HepG2 (cell line): ENCODE results near the gene CCT7. TPM values are rescaled to one million over a fixed set of nuclear protein-coding genes. Genes with fewer than 3 reads are reported as not detected.

Experiments
- AHR ChIP-seq: IDR thresholded peaks from 2 replicates; pipeline ENCODE4 v1.6.1; 2018; ENCODE audit warnings: missing genetic modification reagents, missing compliant biosample characterization
- KAT8 ChIP-seq: IDR thresholded peaks from 2 replicates; pipeline ENCODE4 v1.6.1; 2016; ENCODE audit warnings: missing genetic modification reagents, missing compliant biosample characterization
- NFIB ChIP-seq: sonication (generic); formaldehyde crosslinking; IDR thresholded peaks from 2 replicates; pipeline ENCODE4 v1.9.0; 2021; ENCODE audit warnings: missing genetic modification reagents, mild to moderate bottlenecking, borderline replicate concordance
- NONO ChIP-seq, 2 experiments: fragments of 450-650 bp in 1 of 2; sonication (generic) in 1 of 2; formaldehyde crosslinking in 1 of 2; IDR thresholded peaks in 1 of 2; conservative IDR thresholded peaks in 1 of 2; 2 replicates each; pipeline versions ENCODE4 v1.6.1 to v1.8.0; 2017 to 2022; ENCODE audit warnings: mild to moderate bottlenecking in 1 of 2, missing genetic modification reagents in 1 of 2, moderate library complexity in 1 of 2
- REPIN1 ChIP-seq: sonication (generic); formaldehyde crosslinking; IDR thresholded peaks from 2 replicates; pipeline ENCODE4 v1.8.0; 2022; ENCODE audit warnings: missing genetic modification reagents, low read depth, mild to moderate bottlenecking, borderline replicate concordance
- SMARCE1 ChIP-seq: fragments of 450-650 bp; IDR thresholded peaks from 2 replicates; pipeline ENCODE4 v1.6.1; 2017; ENCODE audit warnings: borderline replicate concordance
- SYNCRIP ChIP-seq: fragments of 200-400 bp; formaldehyde crosslinking; IDR thresholded peaks from 2 replicates; pipeline ENCODE4 v1.6.1; 2018; ENCODE audit warnings: mild to moderate bottlenecking, low read depth, low read length; ENCODE audit not compliant: insufficient read depth
- TEF ChIP-seq: sonication (generic); formaldehyde crosslinking; IDR thresholded peaks from 2 replicates; pipeline ENCODE4 v1.5.0; 2020; ENCODE audit warnings: missing genetic modification reagents
- ZNF260 ChIP-seq: sonication (generic); formaldehyde crosslinking; IDR thresholded peaks from 2 replicates; pipeline ENCODE4 v1.4.0; 2020; ENCODE audit warnings: missing genetic modification reagents, low read depth, mild to moderate bottlenecking, borderline replicate concordance
- ZNF512B ChIP-seq: sonication (generic); formaldehyde crosslinking; IDR thresholded peaks from 2 replicates; pipeline ENCODE4 v1.5.1; 2020; ENCODE audit warnings: missing genetic modification reagents, mild to moderate bottlenecking, borderline replicate concordance
- ZNF749 ChIP-seq: sonication (generic); formaldehyde crosslinking; IDR thresholded peaks from 2 replicates; pipeline ENCODE4 v1.8.0; 2022; ENCODE audit warnings: mild to moderate bottlenecking, missing genetic modification reagents, moderate library complexity, borderline replicate concordance
- ZNF773 ChIP-seq: sonication (generic); formaldehyde crosslinking; IDR thresholded peaks from 2 replicates; pipeline ENCODE4 v1.4.0; 2020; ENCODE audit warnings: missing genetic modification reagents, borderline replicate concordance
- ZSCAN30 ChIP-seq: sonication (generic); formaldehyde crosslinking; IDR thresholded peaks from 2 replicates; pipeline ENCODE4 v1.5.0; 2020; ENCODE audit warnings: mild to moderate bottlenecking, missing genetic modification reagents
- polyA plus RNA-seq, 8 experiments: library from polyadenylated mRNA; depleted of rRNA in 3 of 8; stranded (reverse) in 7 of 8; unstranded in 1 of 8; fragments of >200 nt; fragmentation: Illumina TruSeq in 4 of 8; extraction: Trizol in 4 of 8; gene quantifications; 2 replicates each; pipeline versions ENCODE4 v1.2.1 to v1.2.3, GENCODE V29; 2011 to 2016; ENCODE audit warnings: low read depth in 4 of 8, missing spikeins in 1 of 8, mixed read lengths in 1 of 8; ENCODE audit not compliant: insufficient read depth in 1 of 8
- total RNA-seq, 5 experiments: library from RNA; depleted of rRNA; stranded (reverse); fragments of >200 nt; fragmentation: Illumina TruSeq; extraction: Trizol; gene quantifications; 2 replicates each; pipeline ENCODE4 v1.2.3, GENCODE V29; 2016; ENCODE audit warnings: low read depth in 1 of 5
- TF ChIP-seq, protein P1 (sequence below): sonication (generic); formaldehyde crosslinking; IDR thresholded peaks from 2 replicates; pipeline ENCODE4 v1.8.0; 2022; ENCODE audit warnings: mild to moderate bottlenecking, missing genetic modification reagents, moderate library complexity
- TF ChIP-seq, protein P2 (sequence below): IDR thresholded peaks from 2 replicates; pipeline ENCODE4 v1.6.1; 2016; ENCODE audit warnings: low read depth, control low read depth
- TF ChIP-seq, protein P3 (sequence below): sonication (generic); formaldehyde crosslinking; IDR thresholded peaks from 2 replicates; pipeline ENCODE4 v1.4.0; 2020; ENCODE audit warnings: mild to moderate bottlenecking, missing genetic modification reagents, borderline replicate concordance

CCT7 gene
- total and polyA plus RNA-seq, 2 of the 13 experiments (the other 11 are each of a cell fraction or from before 2014, with no cell fraction given), result 347 to 517 TPM

- TF ChIP-seq AHR (CRISPR knock-in tag), result peak; percentile 71; the same call in 1 of the 2 replicates
- TF ChIP-seq, protein P1, sequence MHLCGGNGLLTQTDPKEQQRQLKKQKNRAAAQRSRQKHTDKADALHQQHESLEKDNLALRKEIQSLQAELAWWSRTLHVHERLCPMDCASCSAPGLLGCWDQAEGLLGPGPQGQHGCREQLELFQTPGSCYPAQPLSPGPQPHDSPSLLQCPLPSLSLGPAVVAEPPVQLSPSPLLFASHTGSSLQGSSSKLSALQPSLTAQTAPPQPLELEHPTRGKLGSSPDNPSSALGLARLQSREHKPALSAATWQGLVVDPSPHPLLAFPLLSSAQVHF, result peak; percentile 68; the same call in 1 of the 2 replicates
- peak; percentile 78 for TF ChIP-seq REPIN1
- no peak for TF ChIP-seq TEF (CRISPR knock-in tag)
- no peak for TF ChIP-seq SYNCRIP
- peak; percentile 4; the same call in 1 of the 2 replicates for TF ChIP-seq ZNF773 (CRISPR knock-in tag)
- 0 out of 2 replicates have a peak, but pooled peaks have one; percentile 45 for TF ChIP-seq ZNF260
- TF ChIP-seq ZSCAN30, result 0 out of 2 replicates have a peak, but pooled peaks have one; percentile 64
- no peak for TF ChIP-seq ZNF749
- TF ChIP-seq, protein P2, sequence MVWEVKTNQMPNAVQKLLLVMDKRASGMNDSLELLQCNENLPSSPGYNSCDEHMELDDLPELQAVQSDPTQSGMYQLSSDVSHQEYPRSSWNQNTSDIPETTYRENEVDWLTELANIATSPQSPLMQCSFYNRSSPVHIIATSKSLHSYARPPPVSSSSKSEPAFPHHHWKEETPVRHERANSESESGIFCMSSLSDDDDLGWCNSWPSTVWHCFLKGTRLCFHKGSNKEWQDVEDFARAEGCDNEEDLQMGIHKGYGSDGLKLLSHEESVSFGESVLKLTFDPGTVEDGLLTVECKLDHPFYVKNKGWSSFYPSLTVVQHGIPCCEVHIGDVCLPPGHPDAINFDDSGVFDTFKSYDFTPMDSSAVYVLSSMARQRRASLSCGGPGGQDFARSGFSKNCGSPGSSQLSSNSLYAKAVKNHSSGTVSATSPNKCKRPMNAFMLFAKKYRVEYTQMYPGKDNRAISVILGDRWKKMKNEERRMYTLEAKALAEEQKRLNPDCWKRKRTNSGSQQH (CRISPR knock-in tag), result peak; percentile 94
- no peak for TF ChIP-seq NONO (IDR thresholded peaks at IDR 0.05)
- TF ChIP-seq NONO (CRISPR knock-in tag; conservative IDR thresholded peaks at IDR 0.05), result peak; percentile 87
- TF ChIP-seq ZNF512B (CRISPR knock-in tag), result no peak
- TF ChIP-seq SMARCE1, result no peak
- TF ChIP-seq NFIB (CRISPR knock-in tag), result peak; percentile 81; the same call in 1 of the 2 replicates
- peak; percentile 98 for TF ChIP-seq KAT8 (CRISPR knock-in tag)
- TF ChIP-seq, protein P3, sequence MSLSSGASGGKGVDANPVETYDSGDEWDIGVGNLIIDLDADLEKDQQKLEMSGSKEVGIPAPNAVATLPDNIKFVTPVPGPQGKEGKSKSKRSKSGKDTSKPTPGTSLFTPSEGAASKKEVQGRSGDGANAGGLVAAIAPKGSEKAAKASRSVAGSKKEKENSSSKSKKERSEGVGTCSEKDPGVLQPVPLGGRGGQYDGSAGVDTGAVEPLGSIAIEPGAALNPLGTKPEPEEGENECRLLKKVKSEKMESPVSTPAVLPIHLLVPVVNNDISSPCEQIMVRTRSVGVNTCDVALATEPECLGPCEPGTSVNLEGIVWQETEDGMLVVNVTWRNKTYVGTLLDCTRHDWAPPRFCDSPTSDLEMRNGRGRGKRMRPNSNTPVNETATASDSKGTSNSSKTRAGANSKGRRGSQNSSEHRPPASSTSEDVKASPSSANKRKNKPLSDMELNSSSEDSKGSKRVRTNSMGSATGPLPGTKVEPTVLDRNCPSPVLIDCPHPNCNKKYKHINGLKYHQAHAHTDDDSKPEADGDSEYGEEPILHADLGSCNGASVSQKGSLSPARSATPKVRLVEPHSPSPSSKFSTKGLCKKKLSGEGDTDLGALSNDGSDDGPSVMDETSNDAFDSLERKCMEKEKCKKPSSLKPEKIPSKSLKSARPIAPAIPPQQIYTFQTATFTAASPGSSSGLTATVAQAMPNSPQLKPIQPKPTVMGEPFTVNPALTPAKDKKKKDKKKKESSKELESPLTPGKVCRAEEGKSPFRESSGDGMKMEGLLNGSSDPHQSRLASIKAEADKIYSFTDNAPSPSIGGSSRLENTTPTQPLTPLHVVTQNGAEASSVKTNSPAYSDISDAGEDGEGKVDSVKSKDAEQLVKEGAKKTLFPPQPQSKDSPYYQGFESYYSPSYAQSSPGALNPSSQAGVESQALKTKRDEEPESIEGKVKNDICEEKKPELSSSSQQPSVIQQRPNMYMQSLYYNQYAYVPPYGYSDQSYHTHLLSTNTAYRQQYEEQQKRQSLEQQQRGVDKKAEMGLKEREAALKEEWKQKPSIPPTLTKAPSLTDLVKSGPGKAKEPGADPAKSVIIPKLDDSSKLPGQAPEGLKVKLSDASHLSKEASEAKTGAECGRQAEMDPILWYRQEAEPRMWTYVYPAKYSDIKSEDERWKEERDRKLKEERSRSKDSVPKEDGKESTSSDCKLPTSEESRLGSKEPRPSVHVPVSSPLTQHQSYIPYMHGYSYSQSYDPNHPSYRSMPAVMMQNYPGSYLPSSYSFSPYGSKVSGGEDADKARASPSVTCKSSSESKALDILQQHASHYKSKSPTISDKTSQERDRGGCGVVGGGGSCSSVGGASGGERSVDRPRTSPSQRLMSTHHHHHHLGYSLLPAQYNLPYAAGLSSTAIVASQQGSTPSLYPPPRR, result 0 out of 2 replicates have a peak, but pooled peaks have one; percentile 65
These were observed at the start of gene CCT7 (continued) for GRCh38 chr2:73233932-73234832.
